Neural progenitor cell (in vitro differentiated cells): ENCODE results near the gene DSCAML1.

Source experiments
- CTCF ChIP-seq: fragments of 200-600 bp; sonication (generic); IDR thresholded peaks from 2 replicates; pipeline ENCODE4 v1.5.1; 2017; ENCODE audit warnings: antibody characterized with exemption, mild to moderate bottlenecking
- EZH2 ChIP-seq: fragments of 200-600 bp; sonication (generic); IDR thresholded peaks from 2 replicates; pipeline ENCODE4 v1.6.1; 2017; ENCODE audit warnings: antibody characterized with exemption, mild to moderate bottlenecking, moderate library complexity
- EZH2phosphoT487 ChIP-seq: fragments of 200-600 bp; sonication (generic); IDR thresholded peaks from 2 replicates; pipeline ENCODE4 v1.6.1; 2017; ENCODE audit warnings: antibody characterized with exemption

- TF ChIP-seq EZH2phosphoT487 (no peak), CTCF (no peak), EZH2 (no peak)
Observed at GRCh38 chr11:117562136-117562535, 234.9 kb downstream of the DSCAML1 start.
